SK-N-SH treated with all-trans-retinoic acid at 6 μM for 48 hours (cell line): ENCODE measurements around the gene TSPAN10.

Experiments used
- ATAC-seq: fragments of 200-7000 bp; cut with Tn5 transposase; 3 replicates; pipeline ENCODE4 v1.9.1; 2020; ENCODE audit warnings: mild to moderate bottlenecking, moderate library complexity
- ARNTL ChIP-seq: fragments of 450-650 bp; formaldehyde crosslinking; IDR thresholded peaks from 2 replicates; pipeline ENCODE4 v1.5.0; 2020; ENCODE audit warnings: low read depth, mild to moderate bottlenecking, moderate library complexity, borderline replicate concordance
- BACH2 ChIP-seq: fragments of 250-450 bp; sonication (Bioruptor Pico); IDR thresholded peaks from 2 replicates; pipeline ENCODE4 v1.9.0; 2021; ENCODE audit warnings: mild to moderate bottlenecking, borderline replicate concordance
- CSDC2 ChIP-seq: fragments of 250-450 bp; sonication (Bioruptor Pico); IDR thresholded peaks from 2 replicates; pipeline ENCODE4 v1.5.0; 2020; ENCODE audit warnings: mild to moderate bottlenecking, moderate library complexity
- ESRRG ChIP-seq: fragments of 250-450 bp; sonication (Bioruptor Pico); IDR thresholded peaks from 2 replicates; pipeline ENCODE4 v1.6.1; 2021; ENCODE audit warnings: mild to moderate bottlenecking
- GLIS3 ChIP-seq: fragments of 250-450 bp; sonication (Bioruptor Pico); IDR thresholded peaks from 2 replicates; pipeline ENCODE4 v1.5.0; 2020; ENCODE audit warnings: mild to moderate bottlenecking, moderate library complexity
- ISL1 ChIP-seq: fragments of 250-450 bp; sonication (Bioruptor Pico); IDR thresholded peaks from 2 replicates; pipeline ENCODE4 v2.1.2; 2022; ENCODE audit warnings: mild to moderate bottlenecking, moderate library complexity
- RARB ChIP-seq: fragments of 250-450 bp; sonication (Bioruptor Pico); IDR thresholded peaks from 2 replicates; pipeline ENCODE4 v1.8.0; 2021; ENCODE audit warnings: mild to moderate bottlenecking, moderate library complexity
- TCF4 ChIP-seq: fragments of 250-450 bp; sonication (Bioruptor Pico); IDR thresholded peaks from 2 replicates; pipeline ENCODE4 v1.8.0; 2021; ENCODE audit warnings: mild to moderate bottlenecking, moderate library complexity, borderline replicate concordance
- TOX ChIP-seq: fragments of 250-450 bp; sonication (Bioruptor Pico); IDR thresholded peaks from 2 replicates; pipeline ENCODE4 v1.8.0; 2021; ENCODE audit warnings: mild to moderate bottlenecking, moderate library complexity, borderline replicate concordance
- ZC3H10 ChIP-seq: fragments of 250-450 bp; sonication (Bioruptor Pico); IDR thresholded peaks from 2 replicates; pipeline ENCODE4 v1.5.1; 2021; ENCODE audit warnings: mild to moderate bottlenecking, moderate library complexity
- ZNF565 ChIP-seq: fragments of 450-650 bp; formaldehyde crosslinking; conservative IDR thresholded peaks from 2 replicates; pipeline ENCODE4 v1.5.0; 2020; ENCODE audit warnings: low read depth, mild to moderate bottlenecking, moderate library complexity
- ZNF70 ChIP-seq: fragments of 450-650 bp; formaldehyde crosslinking; IDR thresholded peaks from 2 replicates; pipeline ENCODE4 v1.5.0; 2020; ENCODE audit warnings: mild to moderate bottlenecking, moderate library complexity
- ZNF8 ChIP-seq: fragments of 450-650 bp; formaldehyde crosslinking; IDR thresholded peaks from 2 replicates; pipeline ENCODE4 v1.5.0; 2020; ENCODE audit warnings: mild to moderate bottlenecking, moderate library complexity
- TF ChIP-seq, protein P1 (sequence below): fragments of 250-450 bp; sonication (Bioruptor Pico); IDR thresholded peaks from 2 replicates; pipeline ENCODE4 v1.5.1; 2020; ENCODE audit warnings: low read depth, mild to moderate bottlenecking, moderate library complexity
- TF ChIP-seq, protein P2 (sequence below): fragments of 250-450 bp; sonication (Bioruptor Pico); IDR thresholded peaks from 2 replicates; pipeline ENCODE4 v1.8.0; 2021; ENCODE audit warnings: low read depth, mild to moderate bottlenecking, moderate library complexity, borderline replicate concordance

TSPAN10 gene

DNA sequence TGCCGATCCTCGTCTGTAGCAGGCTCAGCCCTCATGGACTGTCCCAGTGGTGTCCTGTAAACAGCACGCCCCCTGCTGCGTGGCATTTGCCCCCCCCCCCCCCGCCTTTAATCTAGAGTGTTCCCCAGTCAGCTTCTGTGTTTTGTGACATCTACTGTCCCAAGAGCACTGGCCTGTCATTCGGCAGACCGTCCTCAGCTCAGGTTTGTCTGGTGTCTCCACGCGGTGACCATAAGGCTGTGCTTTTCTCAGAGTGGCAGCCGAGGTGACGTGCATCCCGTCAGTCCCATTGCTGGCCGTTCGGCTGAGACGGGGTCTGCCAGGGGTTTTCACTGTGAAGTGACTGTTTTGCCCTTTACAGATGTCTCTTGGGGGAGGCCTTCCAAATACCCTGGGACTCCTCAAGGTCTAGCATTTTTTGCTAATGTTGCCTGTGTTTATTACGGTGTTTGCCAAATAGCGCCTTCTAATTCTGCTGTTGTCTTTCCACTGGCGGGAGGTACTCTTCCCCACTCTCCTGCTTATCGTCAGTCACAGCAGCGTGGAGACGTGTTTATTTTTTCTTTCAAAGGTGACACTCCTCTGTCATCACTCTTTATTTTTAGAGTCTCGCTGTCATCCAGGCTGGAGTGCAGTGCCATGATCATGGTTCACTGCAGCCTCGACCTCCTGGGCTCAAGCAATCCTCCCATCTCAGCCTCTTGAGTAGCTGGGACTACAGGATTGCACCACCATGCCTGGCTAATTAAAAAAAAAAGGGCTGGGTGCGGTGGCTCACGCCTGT, 60.5 kb downstream of the TSPAN10 start:
- TF ChIP-seq TCF4 (no peak), ZNF565 (no peak), ZC3H10 (no peak), ARNTL (CRISPR knock-in tag) (no peak), GLIS3 (CRISPR knock-in tag) (no peak), ESRRG (CRISPR knock-in tag) (no peak), BACH2 (no peak), ISL1 (no peak), CSDC2 (no peak), TOX (CRISPR knock-in tag) (no peak), RARB (CRISPR knock-in tag) (no peak), ZNF8 (CRISPR knock-in tag) (no peak), ZNF70 (no peak)
- TF ChIP-seq, protein P1, sequence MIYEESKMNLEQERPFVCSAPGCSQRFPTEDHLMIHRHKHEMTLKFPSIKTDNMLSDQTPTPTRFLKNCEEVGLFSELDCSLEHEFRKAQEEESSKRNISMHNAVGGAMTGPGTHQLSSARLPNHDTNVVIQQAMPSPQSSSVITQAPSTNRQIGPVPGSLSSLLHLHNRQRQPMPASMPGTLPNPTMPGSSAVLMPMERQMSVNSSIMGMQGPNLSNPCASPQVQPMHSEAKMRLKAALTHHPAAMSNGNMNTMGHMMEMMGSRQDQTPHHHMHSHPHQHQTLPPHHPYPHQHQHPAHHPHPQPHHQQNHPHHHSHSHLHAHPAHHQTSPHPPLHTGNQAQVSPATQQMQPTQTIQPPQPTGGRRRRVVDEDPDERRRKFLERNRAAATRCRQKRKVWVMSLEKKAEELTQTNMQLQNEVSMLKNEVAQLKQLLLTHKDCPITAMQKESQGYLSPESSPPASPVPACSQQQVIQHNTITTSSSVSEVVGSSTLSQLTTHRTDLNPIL (CRISPR knock-in tag): no peak
- TF ChIP-seq, protein P2, sequence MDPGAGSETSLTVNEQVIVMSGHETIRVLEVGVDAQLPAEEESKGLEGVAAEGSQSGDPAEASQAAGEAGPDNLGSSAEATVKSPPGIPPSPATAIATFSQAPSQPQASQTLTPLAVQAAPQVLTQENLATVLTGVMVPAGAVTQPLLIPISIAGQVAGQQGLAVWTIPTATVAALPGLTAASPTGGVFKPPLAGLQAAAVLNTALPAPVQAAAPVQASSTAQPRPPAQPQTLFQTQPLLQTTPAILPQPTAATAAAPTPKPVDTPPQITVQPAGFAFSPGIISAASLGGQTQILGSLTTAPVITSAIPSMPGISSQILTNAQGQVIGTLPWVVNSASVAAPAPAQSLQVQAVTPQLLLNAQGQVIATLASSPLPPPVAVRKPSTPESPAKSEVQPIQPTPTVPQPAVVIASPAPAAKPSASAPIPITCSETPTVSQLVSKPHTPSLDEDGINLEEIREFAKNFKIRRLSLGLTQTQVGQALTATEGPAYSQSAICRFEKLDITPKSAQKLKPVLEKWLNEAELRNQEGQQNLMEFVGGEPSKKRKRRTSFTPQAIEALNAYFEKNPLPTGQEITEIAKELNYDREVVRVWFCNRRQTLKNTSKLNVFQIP (CRISPR knock-in tag): no peak
- TF ChIP-seq, all 23 proteins: peak for 0
- no peak for ATAC-seq
